ENCODE data around the gene TOM1L1.

GRCh38 chr17:54948380-54948779 lies 47.7 kb downstream of the TOM1L1 start:
- no peak for TF ChIP-seq POLR2AphosphoS5 (IDR thresholded peaks at IDR 0.05; ENCODE audit: low read depth, low read length)
- no peak for TF ChIP-seq POLR2A (IDR thresholded peaks at IDR 0.05; ENCODE audit: low read depth, low read length)

Measured in GM12891 (cell line).